ENCODE results near the gene TMEM150C. TPM values are rescaled to one million over a fixed set of nuclear protein-coding genes. Genes with fewer than 3 reads are reported as not detected.

TMEM150C gene
- total RNA-seq, 1 experiment from 2014 or later, result 2.7 TPM

DNA sequence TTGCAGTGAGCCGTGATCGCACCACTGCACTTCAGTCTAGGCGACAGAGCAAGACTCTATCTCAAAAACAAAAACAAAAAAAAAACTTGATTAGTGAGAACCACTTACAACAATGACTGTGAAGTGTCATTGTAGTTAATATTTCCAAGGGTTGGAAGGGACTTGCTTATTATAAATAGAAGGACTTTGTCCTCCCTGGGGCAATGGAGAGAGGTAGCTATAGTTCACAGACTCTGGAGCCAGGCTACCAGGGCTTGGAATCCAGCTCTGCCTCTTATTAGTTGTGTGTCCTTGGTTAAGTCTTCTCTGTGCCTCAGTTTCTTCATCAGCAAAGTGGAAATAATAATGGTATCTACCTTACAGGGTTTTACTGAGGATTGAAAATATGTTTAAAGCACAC is 51.6 kb downstream of the TMEM150C start:
- H3K56ac ChIP-seq (ENCODE audit: insufficient read length, low read depth, low read length), result no peak overlapping the region
- no peak overlapping the region for H4K91ac ChIP-seq (ENCODE audit: insufficient read length, low read depth, low read length)
- no peak overlapping the region for H2BK5ac ChIP-seq (ENCODE audit: insufficient read length, low read length)
- TF ChIP-seq, protein P1, sequence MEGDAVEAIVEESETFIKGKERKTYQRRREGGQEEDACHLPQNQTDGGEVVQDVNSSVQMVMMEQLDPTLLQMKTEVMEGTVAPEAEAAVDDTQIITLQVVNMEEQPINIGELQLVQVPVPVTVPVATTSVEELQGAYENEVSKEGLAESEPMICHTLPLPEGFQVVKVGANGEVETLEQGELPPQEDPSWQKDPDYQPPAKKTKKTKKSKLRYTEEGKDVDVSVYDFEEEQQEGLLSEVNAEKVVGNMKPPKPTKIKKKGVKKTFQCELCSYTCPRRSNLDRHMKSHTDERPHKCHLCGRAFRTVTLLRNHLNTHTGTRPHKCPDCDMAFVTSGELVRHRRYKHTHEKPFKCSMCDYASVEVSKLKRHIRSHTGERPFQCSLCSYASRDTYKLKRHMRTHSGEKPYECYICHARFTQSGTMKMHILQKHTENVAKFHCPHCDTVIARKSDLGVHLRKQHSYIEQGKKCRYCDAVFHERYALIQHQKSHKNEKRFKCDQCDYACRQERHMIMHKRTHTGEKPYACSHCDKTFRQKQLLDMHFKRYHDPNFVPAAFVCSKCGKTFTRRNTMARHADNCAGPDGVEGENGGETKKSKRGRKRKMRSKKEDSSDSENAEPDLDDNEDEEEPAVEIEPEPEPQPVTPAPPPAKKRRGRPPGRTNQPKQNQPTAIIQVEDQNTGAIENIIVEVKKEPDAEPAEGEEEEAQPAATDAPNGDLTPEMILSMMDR (conservative IDR thresholded peaks at IDR 0.05), result no peak
- Mint-ChIP-seq H3K27me3 (ENCODE audit: low read depth) (no peaks in the 10 kb centered on the region; the same call in 1 of the 2 replicates), H3K36me3 (ENCODE audit: insufficient read depth in 1 of 3, low read depth in 3 of 3) (peaks cover 0 to 5% (median 0%) of the 10 kb centered on the region in 3 experiments; a peak in 1 of 7 replicates), H3K27ac (no peak overlapping the region), H3K9me3 (no peaks in the 10 kb centered on the region; a peak in 1 of 5 replicates), H3K4me1 (peaks cover 8 to 12% of the 10 kb centered on the region in 2 experiments), H3K4me3 (no peak overlapping the region)
- no peak overlapping the region for H3K27ac ChIP-seq (ENCODE audit: insufficient read length, low read depth, low read length)
- H2BK12ac ChIP-seq (ENCODE audit: insufficient read length, low read depth, low read length), result no peak overlapping the region
- WGBS (ENCODE audit: extremely low coverage, insufficient read length, low lambda C conversion rate), result no CpG with 5 or more reads among the region's 3 CpGs
- DNase-seq, result no peak
- H2BK15ac ChIP-seq (ENCODE audit: low read depth, low read length), result no peak overlapping the region
- H3K14ac ChIP-seq (ENCODE audit: insufficient read depth, low read length), result no peak overlapping the region
- H3K79me2 ChIP-seq (ENCODE audit: insufficient read depth, low read length), result no peaks in the 10 kb centered on the region
- no peak overlapping the region for H2AFZ ChIP-seq (ENCODE audit: low read length)
- H2BK120ac ChIP-seq (ENCODE audit: low read depth, low read length, poor library complexity, severe bottlenecking), result no peak overlapping the region
- H3K23me2 ChIP-seq (ENCODE audit: insufficient read length, low read depth, low read length, poor library complexity, severe bottlenecking), result no peaks in the 10 kb centered on the region
- H3K4ac ChIP-seq (ENCODE audit: low read depth, low read length), result no peak overlapping the region
- no peak overlapping the region for H4K5ac ChIP-seq (ENCODE audit: insufficient read length, low read depth, low read length)
- H2AK5ac ChIP-seq (ENCODE audit: insufficient read length, low read length), result no peak overlapping the region
- H3K9ac ChIP-seq (ENCODE audit: extremely low read depth, insufficient read length, low read length), result no peak overlapping the region
- no peak overlapping the region for H4K8ac ChIP-seq (replicated peaks; ENCODE audit: insufficient read length, low read depth, low read length)
- no peaks in the 10 kb centered on the region for H3K9me3 ChIP-seq (ENCODE audit: control insufficient read depth, low read depth, low read length)
- H3K4me2 ChIP-seq (ENCODE audit: insufficient read depth, insufficient read length, low read length), result no peak overlapping the region
- no peak overlapping the region for H2BK20ac ChIP-seq (ENCODE audit: low read depth, low read length, poor library complexity, severe bottlenecking)
- no peak overlapping the region for H3K23ac ChIP-seq (ENCODE audit: insufficient read length, low read depth, low read length)
- no peaks in the 10 kb centered on the region for H3K79me1 ChIP-seq (ENCODE audit: insufficient read depth, low read depth, low read length, poor library complexity, severe bottlenecking)
- H4K20me1 ChIP-seq (ENCODE audit: control insufficient read depth, insufficient read depth, insufficient read length), result no peaks in the 10 kb centered on the region
- H3K27me3 ChIP-seq (ENCODE audit: insufficient read depth, low read length), result no peaks in the 10 kb centered on the region
- no peaks in the 10 kb centered on the region for H3K4me1 ChIP-seq (ENCODE audit: insufficient read depth, low read length)
- no peak overlapping the region for H3K18ac ChIP-seq (ENCODE audit: insufficient read length, low read depth, low read length)
- H3T11ph ChIP-seq (ENCODE audit: low read length), result no peak overlapping the region
